ENCODE results near the gene PRSS53.

Gene PRSS53

DNA sequence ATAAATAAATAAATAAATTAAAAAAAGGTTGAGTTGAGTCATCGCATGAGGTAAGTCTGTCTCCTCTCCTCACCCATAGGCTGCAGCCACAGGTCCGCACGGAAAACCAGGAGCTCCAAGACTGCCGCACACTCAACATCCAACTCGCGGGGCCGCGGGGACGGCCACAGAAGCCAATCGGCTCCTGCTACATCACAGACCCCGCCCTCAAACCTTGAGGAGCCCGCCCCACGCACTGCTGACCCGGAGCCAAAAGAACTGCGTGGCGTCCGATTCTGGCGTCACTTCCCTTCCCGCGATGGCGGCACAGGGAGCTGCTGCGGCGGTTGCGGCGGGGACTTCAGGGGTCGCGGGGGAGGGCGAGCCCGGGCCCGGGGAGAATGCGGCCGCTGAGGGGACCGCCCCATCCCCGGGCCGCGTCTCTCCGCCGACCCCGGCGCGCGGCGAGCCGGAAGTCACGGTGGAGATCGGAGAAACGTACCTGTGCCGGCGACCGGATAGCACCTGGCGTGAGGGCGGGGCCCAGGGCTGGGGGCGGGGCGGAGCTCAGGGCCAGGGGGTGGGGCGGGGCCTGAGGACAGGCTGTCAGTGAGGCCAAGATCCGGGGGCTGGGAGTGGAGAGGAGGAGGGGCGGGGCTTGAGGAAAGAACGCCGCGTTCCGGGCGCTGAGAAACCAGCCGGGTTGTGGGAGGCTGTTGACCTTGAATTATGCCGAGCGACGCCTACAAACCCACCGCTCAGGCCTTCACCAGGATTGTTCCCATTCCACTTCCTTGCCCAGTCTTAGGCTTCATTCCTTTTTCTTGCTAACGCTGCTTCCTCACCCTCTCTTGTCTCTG is 28.9 kb upstream of the PRSS53 start, which contains the start of gene KAT8:
TSS of gene KAT8 (plus strand) at position 281 of the 839 bp plus-strand sequence. CDS start at position 299, 18 bp downstream.
- WGBS, 2 experiments: 0 to 1% methylated on average over 68 of the region's 68 CpGs
- peaks cover 25% of the 10 kb centered on the region for H3K36me3 ChIP-seq (ENCODE audit: control insufficient read depth, insufficient read depth, low read length)
- no peaks in the 10 kb centered on the region for H3K27me3 ChIP-seq (ENCODE audit: control insufficient read depth, insufficient read depth, low read length, poor library complexity, severe bottlenecking)
- H3K4me1 ChIP-seq (ENCODE audit: control insufficient read depth, insufficient read depth, low read length): no peaks in the 10 kb centered on the region
- H3K9me3 ChIP-seq (ENCODE audit: control insufficient read depth, low read length): no peaks in the 10 kb centered on the region
- H3K27ac ChIP-seq (ENCODE audit: insufficient read depth, low read depth, low read length, poor library complexity, severe bottlenecking): peak within 1 kb of the TSS; percentile 6
- H3K4me3 ChIP-seq (ENCODE audit: insufficient read depth, low read depth, low read length): peak within 1 kb of the TSS; percentile 75

- 94% methylated on average over 8 of the region's 8 CpGs for WGBS, 2 experiments
- H3K27ac ChIP-seq (ENCODE audit: insufficient read depth, low read depth, low read length, poor library complexity, severe bottlenecking): no peak overlapping the region
- no peak overlapping the region for H3K4me3 ChIP-seq (ENCODE audit: insufficient read depth, low read depth, low read length)
- peaks cover 1% of the 10 kb centered on the region for H3K4me1 ChIP-seq (ENCODE audit: control insufficient read depth, insufficient read depth, low read length)
- H3K9me3 ChIP-seq (ENCODE audit: control insufficient read depth, low read length): no peaks in the 10 kb centered on the region
- peaks cover 27% of the 10 kb centered on the region for H3K36me3 ChIP-seq (ENCODE audit: control insufficient read depth, insufficient read depth, low read length)
- no peaks in the 10 kb centered on the region for H3K27me3 ChIP-seq (ENCODE audit: control insufficient read depth, insufficient read depth, low read length, poor library complexity, severe bottlenecking)
These were observed 25.7 kb upstream of the PRSS53 start for GRCh38 chr16:31114468-31114867.

GRCh38 chr16:31113121-31114120 is 24.7 kb upstream of the PRSS53 start:
- no peaks in the 10 kb centered on the region for H3K27me3 ChIP-seq (ENCODE audit: control insufficient read depth, insufficient read depth, low read length, poor library complexity, severe bottlenecking)
- no peaks in the 10 kb centered on the region for H3K9me3 ChIP-seq (ENCODE audit: control insufficient read depth, low read length)
- WGBS, 2 experiments: 91% methylated on average over 5 of the region's 5 CpGs
- no peak overlapping the region for H3K27ac ChIP-seq (ENCODE audit: insufficient read depth, low read depth, low read length, poor library complexity, severe bottlenecking)
- H3K4me3 ChIP-seq (ENCODE audit: insufficient read depth, low read depth, low read length): no peak overlapping the region
- H3K4me1 ChIP-seq (ENCODE audit: control insufficient read depth, insufficient read depth, low read length): peaks cover 8% of the 10 kb centered on the region
- H3K36me3 ChIP-seq (ENCODE audit: control insufficient read depth, insufficient read depth, low read length): peaks cover 29% of the 10 kb centered on the region

DNA sequence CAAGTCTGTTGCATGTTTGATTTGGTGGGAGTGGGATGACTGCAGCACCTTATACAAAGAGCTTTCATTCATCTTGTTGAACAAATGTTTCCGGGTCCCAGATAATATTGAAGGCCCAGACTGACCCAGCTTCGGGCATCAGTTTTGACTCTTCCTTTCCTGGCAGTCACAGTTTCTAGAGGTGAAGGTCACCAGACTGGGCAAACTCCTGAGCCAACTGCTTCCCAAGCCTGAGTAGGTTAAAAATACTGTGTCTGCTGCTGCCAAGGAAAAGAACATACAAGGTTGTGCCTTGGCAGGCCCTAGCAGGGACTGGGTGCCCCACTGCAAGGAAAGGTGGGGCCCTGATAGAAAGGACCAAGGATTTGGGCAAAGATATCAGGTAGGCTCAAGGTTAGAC is 24.0 kb upstream of the PRSS53 start:
- Histone ChIP-seq H3K9me3 (ENCODE audit: control insufficient read depth, low read length) (no peaks in the 10 kb centered on the region), H3K4me3 (ENCODE audit: insufficient read depth, low read depth, low read length) (no peak overlapping the region), H3K27me3 (ENCODE audit: control insufficient read depth, insufficient read depth, low read length, poor library complexity, severe bottlenecking) (no peaks in the 10 kb centered on the region), H3K4me1 (ENCODE audit: control insufficient read depth, insufficient read depth, low read length) (peaks cover 8% of the 10 kb centered on the region), H3K27ac (ENCODE audit: insufficient read depth, low read depth, low read length, poor library complexity, severe bottlenecking) (no peak overlapping the region), H3K36me3 (ENCODE audit: control insufficient read depth, insufficient read depth, low read length) (peaks cover 29% of the 10 kb centered on the region)
- WGBS, 2 experiments: 96 to 97% methylated on average over 2 of the region's 2 CpGs

GRCh38 chr16:31111881-31112466 is 23.2 kb upstream of the PRSS53 start:
- no peaks in the 10 kb centered on the region for H3K27me3 ChIP-seq (ENCODE audit: control insufficient read depth, insufficient read depth, low read length, poor library complexity, severe bottlenecking)
- no peak overlapping the region for H3K27ac ChIP-seq (ENCODE audit: insufficient read depth, low read depth, low read length, poor library complexity, severe bottlenecking)
- no peaks in the 10 kb centered on the region for H3K9me3 ChIP-seq (ENCODE audit: control insufficient read depth, low read length)
- H3K4me3 ChIP-seq (ENCODE audit: insufficient read depth, low read depth, low read length): no peak overlapping the region
- 95 to 96% methylated on average over 23 of the region's 23 CpGs for WGBS, 2 experiments
- H3K36me3 ChIP-seq (ENCODE audit: control insufficient read depth, insufficient read depth, low read length): peaks cover 29% of the 10 kb centered on the region
- peaks cover 8% of the 10 kb centered on the region for H3K4me1 ChIP-seq (ENCODE audit: control insufficient read depth, insufficient read depth, low read length)

- no peak overlapping the region for H3K4me3 ChIP-seq (ENCODE audit: insufficient read depth, low read depth, low read length)
- H3K4me1 ChIP-seq (ENCODE audit: control insufficient read depth, insufficient read depth, low read length): peaks cover 8% of the 10 kb centered on the region
- no peaks in the 10 kb centered on the region for H3K27me3 ChIP-seq (ENCODE audit: control insufficient read depth, insufficient read depth, low read length, poor library complexity, severe bottlenecking)
- 93 to 94% methylated on average over 26 of the region's 26 CpGs for WGBS, 2 experiments
- no peak overlapping the region for H3K27ac ChIP-seq (ENCODE audit: insufficient read depth, low read depth, low read length, poor library complexity, severe bottlenecking)
- no peaks in the 10 kb centered on the region for H3K9me3 ChIP-seq (ENCODE audit: control insufficient read depth, low read length)
- peaks cover 29% of the 10 kb centered on the region for H3K36me3 ChIP-seq (ENCODE audit: control insufficient read depth, insufficient read depth, low read length)
These were observed 21.6 kb upstream of the PRSS53 start for GRCh38 chr16:31110106-31111034.

DNA sequence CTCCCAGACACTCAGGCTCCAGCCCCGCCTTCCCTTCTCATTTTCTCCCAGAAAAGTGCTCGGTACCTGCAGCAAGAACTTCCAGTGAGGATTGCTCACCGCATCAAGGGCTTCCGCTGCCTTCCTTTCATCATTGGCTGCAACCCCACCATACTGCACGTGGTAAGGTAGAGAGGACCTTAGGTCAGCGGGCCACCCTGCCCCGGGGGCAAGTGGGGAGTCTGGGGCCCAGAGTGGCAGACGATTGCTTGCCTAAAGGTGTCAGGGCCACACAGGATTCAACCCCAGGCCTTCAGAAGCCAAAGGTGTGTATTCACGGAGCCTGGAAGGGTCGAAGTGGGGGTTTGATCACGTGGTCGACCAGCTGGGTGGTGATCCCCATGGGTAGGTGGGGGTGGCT is 20.9 kb upstream of the PRSS53 start:
- Histone ChIP-seq H3K27me3 (ENCODE audit: control insufficient read depth, insufficient read depth, low read length, poor library complexity, severe bottlenecking) (no peaks in the 10 kb centered on the region), H3K27ac (ENCODE audit: insufficient read depth, low read depth, low read length, poor library complexity, severe bottlenecking) (no peak overlapping the region), H3K9me3 (ENCODE audit: control insufficient read depth, low read length) (no peaks in the 10 kb centered on the region), H3K4me1 (ENCODE audit: control insufficient read depth, insufficient read depth, low read length) (peaks cover 8% of the 10 kb centered on the region), H3K36me3 (ENCODE audit: control insufficient read depth, insufficient read depth, low read length) (peaks cover 29% of the 10 kb centered on the region), H3K4me3 (ENCODE audit: insufficient read depth, low read depth, low read length) (no peak overlapping the region)
- 96 to 98% methylated on average over 12 of the region's 12 CpGs for WGBS, 2 experiments

DNA sequence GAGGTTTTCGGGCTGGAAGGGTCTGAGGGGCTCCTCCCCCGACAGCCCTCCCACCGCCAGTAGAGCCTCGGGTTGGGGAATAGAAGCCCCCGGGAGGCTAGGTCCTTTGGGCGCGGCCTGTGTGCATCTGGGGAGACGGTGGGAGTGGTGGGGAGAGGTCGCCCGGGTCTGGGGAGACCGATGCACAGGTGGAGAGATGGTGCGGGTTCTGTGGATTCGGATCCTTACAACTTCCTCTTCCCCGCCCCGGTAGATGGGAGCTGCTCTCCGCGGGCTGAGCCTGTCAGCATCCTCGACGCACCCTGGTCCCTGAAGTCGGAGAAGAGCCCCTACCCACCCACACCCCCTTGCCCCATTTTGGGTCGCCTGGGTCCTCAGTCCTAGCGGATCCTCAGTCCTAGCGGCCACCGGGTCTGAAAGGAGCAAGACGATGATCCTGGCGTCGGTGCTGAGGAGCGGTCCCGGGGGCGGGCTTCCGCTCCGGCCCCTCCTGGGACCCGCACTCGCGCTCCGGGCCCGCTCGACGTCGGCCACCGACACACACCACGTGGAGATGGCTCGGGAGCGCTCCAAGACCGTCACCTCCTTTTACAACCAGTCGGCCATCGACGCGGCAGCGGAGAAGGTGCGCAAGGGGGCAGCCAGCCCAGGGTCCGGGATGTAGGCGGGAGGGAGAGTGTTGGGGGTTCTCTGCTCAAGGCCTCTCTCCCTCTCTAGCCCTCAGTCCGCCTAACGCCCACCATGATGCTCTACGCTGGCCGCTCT is 20.2 kb upstream of the PRSS53 start:
- WGBS, 2 experiments: 65 to 67% methylated on average over 57 of the region's 57 CpGs
- Histone ChIP-seq H3K4me1 (ENCODE audit: control insufficient read depth, insufficient read depth, low read length) (peaks cover 8% of the 10 kb centered on the region), H3K9me3 (ENCODE audit: control insufficient read depth, low read length) (no peaks in the 10 kb centered on the region), H3K36me3 (ENCODE audit: control insufficient read depth, insufficient read depth, low read length) (peaks cover 29% of the 10 kb centered on the region), H3K27ac (ENCODE audit: insufficient read depth, low read depth, low read length, poor library complexity, severe bottlenecking) (no peak overlapping the region), H3K27me3 (ENCODE audit: control insufficient read depth, insufficient read depth, low read length, poor library complexity, severe bottlenecking) (no peaks in the 10 kb centered on the region), H3K4me3 (ENCODE audit: insufficient read depth, low read depth, low read length) (peak overlapping the region; percentile 99)
